ENCODE measurements around the gene STH.

The STH gene

GRCh38 chr17:46028981-46029565, 30.0 kb downstream of the STH start:
- DNase-seq = no peak

- no peak for DNase-seq
These were observed 30.6 kb downstream of the STH start for GRCh38 chr17:46029627-46030026.

- DNase-seq = no peak
These were observed 31.7 kb downstream of the STH start for GRCh38 chr17:46030752-46031151.

- DNase-seq = no peak
These were observed 32.4 kb downstream of the STH start for GRCh38 chr17:46031440-46031839.

- no peak for DNase-seq
These were observed 32.9 kb downstream of the STH start for GRCh38 chr17:46031920-46032319.

GRCh38 chr17:46032909-46033308, 33.9 kb downstream of the STH start:
- no peak for DNase-seq

- no peak for DNase-seq
These were observed 34.3 kb downstream of the STH start for GRCh38 chr17:46033392-46033791.

GRCh38 chr17:46035112-46035818, 36.2 kb downstream of the STH start:
- no peak for DNase-seq

GRCh38 chr17:46036491-46036890, 37.4 kb downstream of the STH start:
- DNase-seq = no peak

- no peak for DNase-seq
These were observed 38.7 kb downstream of the STH start for GRCh38 chr17:46037722-46038255.

- DNase-seq = no peak
These were observed 39.4 kb downstream of the STH start for GRCh38 chr17:46038414-46038813.

GRCh38 chr17:46038937-46039336, 39.9 kb downstream of the STH start:
- DNase-seq = no peak

GRCh38 chr17:46039592-46040186, 40.6 kb downstream of the STH start:
- DNase-seq = no peak

GRCh38 chr17:46042246-46042645, 43.2 kb downstream of the STH start:
- DNase-seq = no peak

GRCh38 chr17:46042925-46043324, 43.9 kb downstream of the STH start:
- no peak for DNase-seq

GRCh38 chr17:46043606-46044005, 44.6 kb downstream of the STH start:
- DNase-seq = no peak

GRCh38 chr17:46044286-46044928, 45.4 kb downstream of the STH start:
- no peak for DNase-seq

- no peak for DNase-seq
These were observed 45.9 kb downstream of the STH start for GRCh38 chr17:46044989-46045388.

GRCh38 chr17:46045639-46046038, 46.6 kb downstream of the STH start:
- no peak for DNase-seq

GRCh38 chr17:46046957-46047356, 47.9 kb downstream of the STH start:
- no peak for DNase-seq

- DNase-seq = no peak
These were observed 48.3 kb downstream of the STH start for GRCh38 chr17:46047398-46047797.

GRCh38 chr17:46047856-46048255, 48.8 kb downstream of the STH start:
- DNase-seq = no peak
